ENCODE measurements around the gene YIPF1. TPM values are rescaled to one million over a fixed set of nuclear protein-coding genes. Genes with fewer than 3 reads are reported as not detected.

The YIPF1 gene
- polyA plus RNA-seq, 3 donors, result 24.4 to 51.9 (median 42.1) TPM

DNA sequence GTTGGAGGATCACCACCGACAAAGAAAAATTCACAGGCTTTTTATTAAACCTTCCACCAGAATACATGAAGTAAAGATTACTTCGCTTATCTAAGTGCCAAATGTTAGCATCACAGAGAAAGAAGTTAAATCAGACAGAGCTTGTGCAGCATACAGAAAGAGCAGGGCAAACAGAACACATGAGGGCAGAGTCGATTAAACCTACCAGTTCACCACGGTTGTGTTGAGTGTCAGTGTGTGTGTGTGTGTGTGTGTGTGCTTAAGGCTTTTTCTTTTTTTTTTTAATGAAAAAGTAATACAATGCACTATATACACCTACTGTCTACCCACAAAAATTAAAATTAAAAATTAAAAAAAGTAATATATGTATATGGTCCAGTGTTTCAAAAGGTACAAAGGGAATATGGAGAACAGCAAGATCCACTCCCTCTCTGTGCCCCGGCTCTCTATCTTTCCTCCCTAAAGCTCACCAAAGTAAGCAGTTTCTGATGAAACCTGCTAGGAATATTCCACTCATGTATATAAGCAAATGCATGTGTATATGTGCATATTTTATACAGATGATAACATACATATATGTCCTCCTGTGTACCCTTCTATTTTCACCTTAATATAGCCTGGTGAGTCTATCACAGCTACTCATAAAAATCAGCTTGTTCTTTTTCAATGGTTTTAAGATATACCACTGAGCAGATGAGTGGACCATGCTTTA is 17.7 kb downstream of the YIPF1 start:
- Histone ChIP-seq H3K9me3 (replicated peaks in 1 of 2; ENCODE audit: control insufficient read depth in 1 of 2, insufficient read depth in 1 of 2, low read length in 2 of 2) (no peaks in the 10 kb centered on the region), H2AFZ (ENCODE audit: insufficient read depth, low read depth, low read length, poor library complexity, severe bottlenecking) (no peak overlapping the region), H4K20me1 (ENCODE audit: insufficient read depth, low read length) (no peaks in the 10 kb centered on the region), H3K4me3 (replicated peaks in 1 of 3; ENCODE audit: low read depth in 2 of 3, low read length in 3 of 3) (no peak overlapping the region), H3K4me1 (ENCODE audit: control insufficient read depth in 1 of 2, insufficient read depth in 2 of 2, low read length in 2 of 2) (no peaks in the 10 kb centered on the region), H3K9ac (ENCODE audit: insufficient read depth, low read length, poor library complexity, severe bottlenecking) (no peak overlapping the region), H3K4me2 (replicated peaks; ENCODE audit: extremely low read depth, low read length, poor library complexity, severe bottlenecking) (no peak overlapping the region), H3K36me3 (replicated peaks in 1 of 2; ENCODE audit: control insufficient read depth in 1 of 2, insufficient read depth in 2 of 2, low read length in 2 of 2) (peaks cover 73 to 90% of the 10 kb centered on the region in 2 donors), H3K27ac (ENCODE audit: low read depth in 1 of 2, low read length in 2 of 2) (no peak overlapping the region), H3K79me2 (ENCODE audit: insufficient read depth, low read length) (no peaks in the 10 kb centered on the region), H3K27me3 (ENCODE audit: control insufficient read depth in 2 of 2, insufficient read depth in 2 of 2, low read length in 2 of 2) (no peaks in the 10 kb centered on the region)
- TF ChIP-seq, protein P1, sequence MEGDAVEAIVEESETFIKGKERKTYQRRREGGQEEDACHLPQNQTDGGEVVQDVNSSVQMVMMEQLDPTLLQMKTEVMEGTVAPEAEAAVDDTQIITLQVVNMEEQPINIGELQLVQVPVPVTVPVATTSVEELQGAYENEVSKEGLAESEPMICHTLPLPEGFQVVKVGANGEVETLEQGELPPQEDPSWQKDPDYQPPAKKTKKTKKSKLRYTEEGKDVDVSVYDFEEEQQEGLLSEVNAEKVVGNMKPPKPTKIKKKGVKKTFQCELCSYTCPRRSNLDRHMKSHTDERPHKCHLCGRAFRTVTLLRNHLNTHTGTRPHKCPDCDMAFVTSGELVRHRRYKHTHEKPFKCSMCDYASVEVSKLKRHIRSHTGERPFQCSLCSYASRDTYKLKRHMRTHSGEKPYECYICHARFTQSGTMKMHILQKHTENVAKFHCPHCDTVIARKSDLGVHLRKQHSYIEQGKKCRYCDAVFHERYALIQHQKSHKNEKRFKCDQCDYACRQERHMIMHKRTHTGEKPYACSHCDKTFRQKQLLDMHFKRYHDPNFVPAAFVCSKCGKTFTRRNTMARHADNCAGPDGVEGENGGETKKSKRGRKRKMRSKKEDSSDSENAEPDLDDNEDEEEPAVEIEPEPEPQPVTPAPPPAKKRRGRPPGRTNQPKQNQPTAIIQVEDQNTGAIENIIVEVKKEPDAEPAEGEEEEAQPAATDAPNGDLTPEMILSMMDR (IDR thresholded peaks at IDR 0.05), result no peak
- intact Hi-C loops (cut with micrococcal nuclease), result no loop called here
- Mint-ChIP-seq H3K9me3 (peaks cover 0 to 6% (median 0%) of the 10 kb centered on the region in 7 donors), H3K4me1 (peaks cover 4% of the 10 kb centered on the region), H3K27me3 (ENCODE audit: low read depth in 3 of 3) (no peaks in the 10 kb centered on the region), H3K4me3 (no peak overlapping the region), H3K27ac (no peak overlapping the region), H3K36me3 (peaks cover 71 to 88% of the 10 kb centered on the region in 2 donors)
- WGBS (ENCODE audit: insufficient coverage), result no CpG with 5 or more reads among the region's 5 CpGs
- DNase-seq, result no peak

DNA sequence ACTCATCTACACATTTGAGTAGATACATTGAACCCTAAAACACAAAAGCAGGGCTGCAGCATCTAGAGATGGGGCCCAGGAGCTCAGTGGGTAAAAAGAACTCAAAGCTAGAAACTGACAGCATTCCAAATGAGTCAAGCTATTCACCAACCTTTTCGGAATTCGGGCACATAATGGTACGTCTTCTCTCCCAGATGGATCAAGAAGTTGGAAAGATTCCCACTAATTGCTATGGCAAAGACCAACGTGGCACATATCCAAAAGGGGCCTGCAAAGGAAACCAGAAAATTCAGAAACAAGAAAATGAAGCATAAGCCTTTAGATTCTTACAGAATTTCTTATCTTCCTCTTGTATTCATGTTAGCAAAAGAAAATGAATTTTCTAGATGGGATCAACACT is 18.4 kb downstream of the YIPF1 start:
- H3K4me3 ChIP-seq (replicated peaks in 1 of 3; ENCODE audit: low read depth in 2 of 3, low read length in 3 of 3), result no peak overlapping the region
- no peaks in the 10 kb centered on the region for H3K79me2 ChIP-seq (ENCODE audit: insufficient read depth, low read length)
- Mint-ChIP-seq H3K27me3 (ENCODE audit: low read depth in 3 of 3) (no peaks in the 10 kb centered on the region), H3K27ac (no peak overlapping the region), H3K4me3 (no peak overlapping the region), H3K4me1 (peaks cover 4% of the 10 kb centered on the region), H3K9me3 (peaks cover 0 to 6% (median 0%) of the 10 kb centered on the region in 7 donors), H3K36me3 (peaks cover 71 to 88% of the 10 kb centered on the region in 2 donors)
- H3K4me1 ChIP-seq (ENCODE audit: control insufficient read depth in 1 of 2, insufficient read depth in 2 of 2, low read length in 2 of 2), result no peaks in the 10 kb centered on the region
- H3K36me3 ChIP-seq (replicated peaks in 1 of 2; ENCODE audit: control insufficient read depth in 1 of 2, insufficient read depth in 2 of 2, low read length in 2 of 2), result peaks cover 73 to 90% of the 10 kb centered on the region in 2 donors
- no peak overlapping the region for H3K4me2 ChIP-seq (replicated peaks; ENCODE audit: extremely low read depth, low read length, poor library complexity, severe bottlenecking)
- H4K20me1 ChIP-seq (ENCODE audit: insufficient read depth, low read length), result no peaks in the 10 kb centered on the region
- intact Hi-C loops (cut with micrococcal nuclease), result no loop called here
- no peak overlapping the region for H2AFZ ChIP-seq (ENCODE audit: insufficient read depth, low read depth, low read length, poor library complexity, severe bottlenecking)
- H3K9ac ChIP-seq (ENCODE audit: insufficient read depth, low read length, poor library complexity, severe bottlenecking), result no peak overlapping the region
- no peak overlapping the region for H3K27ac ChIP-seq (ENCODE audit: low read depth in 1 of 2, low read length in 2 of 2)
- WGBS (ENCODE audit: insufficient coverage), result 100% methylated on average over 3 of the region's 4 CpGs
- TF ChIP-seq, protein P1 (IDR thresholded peaks at IDR 0.05), result no peak
- H3K27me3 ChIP-seq (ENCODE audit: control insufficient read depth in 2 of 2, insufficient read depth in 2 of 2, low read length in 2 of 2), result no peaks in the 10 kb centered on the region
- H3K9me3 ChIP-seq (replicated peaks in 1 of 2; ENCODE audit: control insufficient read depth in 1 of 2, insufficient read depth in 1 of 2, low read length in 2 of 2), result no peaks in the 10 kb centered on the region
- no peak for DNase-seq
